GM21786 (cell line): Measurements from ENCODE around the gene UNC13C.

ENCODE experiments used
- ATAC-seq: cut with Tn5 transposase; IDR thresholded peaks from one replicate; pipeline ENCODE4 v1.9.1; 2021; ENCODE audit not compliant: unreplicated experiment

UNC13C gene

DNA sequence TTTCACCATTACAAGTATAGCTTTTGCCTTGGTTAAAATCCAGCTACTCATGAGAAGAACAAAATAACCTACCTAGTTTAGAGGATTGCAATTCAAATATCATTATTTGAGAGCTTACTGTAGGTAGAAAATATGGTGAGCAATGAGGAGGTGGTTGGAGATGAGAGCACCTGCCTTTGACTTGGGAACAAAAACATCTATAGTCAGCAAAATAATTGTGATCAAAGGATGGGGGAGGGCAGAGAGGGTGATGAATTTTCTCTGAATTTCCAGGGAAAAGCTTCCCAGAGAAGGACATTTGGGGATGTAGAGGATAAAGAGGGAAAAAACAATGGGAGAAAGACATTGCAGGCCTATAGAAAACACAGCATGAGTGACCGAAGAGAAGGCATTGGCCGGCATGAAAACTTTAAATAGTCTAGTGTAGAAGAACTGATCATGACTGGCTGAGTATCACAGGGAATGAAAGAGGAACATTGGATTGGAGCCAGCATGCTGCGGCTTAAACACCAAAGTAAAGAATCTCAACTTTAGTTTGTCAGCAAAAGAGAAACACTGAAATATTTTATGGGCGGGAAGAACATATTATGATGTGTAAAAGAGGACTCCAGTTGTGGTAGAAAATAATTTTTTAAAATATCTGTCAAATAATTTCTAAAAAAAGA lies 581.3 kb downstream of the UNC13C start:
- ATAC-seq = no peak

DNA sequence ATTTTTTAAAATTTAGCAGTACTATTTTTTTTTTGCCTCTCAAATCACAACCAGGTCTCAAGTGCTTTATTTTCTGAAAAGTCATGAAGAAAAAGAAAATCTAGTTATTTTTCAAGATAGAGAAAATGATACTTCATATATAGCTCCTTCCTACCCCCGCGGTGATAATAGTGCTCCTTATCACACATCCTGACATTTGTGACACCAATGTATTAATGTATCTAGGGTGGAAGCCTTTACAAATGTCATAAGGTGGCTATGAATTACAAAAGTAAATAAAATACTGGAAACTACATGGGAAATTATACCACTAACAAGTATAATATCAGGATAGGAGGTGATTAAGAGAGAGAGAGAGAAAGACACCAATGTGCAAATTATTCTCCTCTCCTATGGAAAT lies 582.2 kb downstream of the UNC13C start:
- ATAC-seq = no peak

- ATAC-seq = no peak
Observed at GRCh38 chr15:54564166-54564565, 585.9 kb downstream of the UNC13C start.

- no peak for ATAC-seq
Observed at GRCh38 chr15:54566654-54567053, 588.4 kb downstream of the UNC13C start.

DNA sequence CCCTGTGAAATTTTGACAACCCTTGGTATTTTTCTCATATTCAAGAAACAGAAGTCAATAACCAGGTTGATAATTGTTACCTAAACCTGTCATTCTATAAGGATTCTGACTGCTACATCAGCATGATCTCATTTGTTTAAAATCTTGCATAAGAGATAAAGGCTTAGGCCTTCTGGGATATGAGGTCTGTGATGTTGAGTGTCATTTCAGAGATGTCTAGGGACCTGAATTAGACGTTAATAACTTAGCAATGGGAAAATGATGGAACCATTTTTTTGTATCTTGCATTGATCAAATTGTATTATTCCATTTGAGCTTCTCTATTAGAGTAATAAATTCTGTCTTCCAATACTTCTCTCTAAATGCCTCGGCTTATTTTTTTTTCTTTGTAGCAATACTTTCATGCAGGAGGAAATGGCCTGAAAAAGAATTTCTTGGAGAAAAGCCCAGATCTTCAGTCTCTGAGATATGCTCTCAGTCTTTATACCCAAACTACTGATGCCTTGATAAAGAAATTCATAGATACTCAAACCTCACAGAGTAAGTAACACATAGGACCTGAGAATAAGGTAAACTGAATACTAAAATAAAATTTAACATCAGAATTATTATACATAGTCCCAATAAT lies 589.3 kb downstream of the UNC13C start:
- no peak for ATAC-seq

GRCh38 chr15:54568381-54568780 lies 590.1 kb downstream of the UNC13C start:
- ATAC-seq = no peak

DNA sequence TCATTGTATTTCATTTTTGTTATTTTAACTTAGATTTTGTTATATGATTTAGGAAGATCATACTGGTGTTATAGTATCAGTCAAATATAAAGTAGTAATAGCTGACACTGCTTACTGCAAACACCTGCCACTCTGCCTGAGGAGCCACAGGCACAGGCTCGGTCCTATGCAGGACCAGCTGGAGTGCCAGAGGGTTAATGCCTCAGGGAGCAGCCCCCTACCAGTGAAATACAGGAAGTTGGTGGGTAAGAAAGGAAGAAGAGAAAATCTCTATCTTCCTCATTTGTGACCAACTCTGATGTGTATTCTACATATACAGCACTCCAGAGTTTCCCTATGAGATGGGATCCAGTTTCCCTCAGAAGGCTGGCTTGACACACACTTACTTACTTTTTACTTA lies 593.3 kb downstream of the UNC13C start:
- no peak for ATAC-seq

- no peak for ATAC-seq
Observed at GRCh38 chr15:54575586-54575985, 597.3 kb downstream of the UNC13C start.

DNA sequence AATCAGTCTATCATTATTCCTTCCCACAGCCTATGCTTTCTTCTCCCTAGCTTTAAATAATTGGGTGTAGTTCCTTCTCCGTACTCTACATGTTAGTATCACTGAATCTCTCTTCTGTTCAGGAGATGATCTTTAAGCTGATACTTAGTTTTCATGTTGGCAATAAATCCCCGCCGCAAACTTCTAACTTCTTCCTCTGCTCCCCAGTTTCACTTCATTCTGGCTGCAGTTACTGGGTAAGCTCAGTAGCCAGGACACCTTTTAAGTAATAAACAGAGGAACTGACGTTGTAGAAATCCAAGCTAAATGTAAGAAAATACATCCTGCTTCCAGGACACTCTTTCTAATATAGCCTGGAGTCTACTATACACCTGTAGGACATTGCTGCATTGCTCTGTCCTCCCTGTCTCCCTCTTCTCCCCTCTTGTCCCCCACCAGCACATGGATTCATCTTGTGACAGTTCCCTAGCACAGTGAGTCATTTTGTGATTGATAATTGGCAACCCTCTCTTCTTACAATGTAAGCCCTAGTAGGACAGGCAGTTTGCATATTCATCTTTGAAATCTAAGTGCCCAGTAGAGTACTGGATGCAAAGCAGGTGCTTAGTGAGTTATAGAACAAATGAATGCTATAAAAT lies 598.2 kb downstream of the UNC13C start:
- ATAC-seq = no peak

GRCh38 chr15:54577476-54578250 lies 599.4 kb downstream of the UNC13C start:
- ATAC-seq = no peak

GRCh38 chr15:54579855-54580254 lies 601.6 kb downstream of the UNC13C start:
- ATAC-seq = no peak

GRCh38 chr15:54580643-54581042 lies 602.4 kb downstream of the UNC13C start:
- ATAC-seq = no peak

DNA sequence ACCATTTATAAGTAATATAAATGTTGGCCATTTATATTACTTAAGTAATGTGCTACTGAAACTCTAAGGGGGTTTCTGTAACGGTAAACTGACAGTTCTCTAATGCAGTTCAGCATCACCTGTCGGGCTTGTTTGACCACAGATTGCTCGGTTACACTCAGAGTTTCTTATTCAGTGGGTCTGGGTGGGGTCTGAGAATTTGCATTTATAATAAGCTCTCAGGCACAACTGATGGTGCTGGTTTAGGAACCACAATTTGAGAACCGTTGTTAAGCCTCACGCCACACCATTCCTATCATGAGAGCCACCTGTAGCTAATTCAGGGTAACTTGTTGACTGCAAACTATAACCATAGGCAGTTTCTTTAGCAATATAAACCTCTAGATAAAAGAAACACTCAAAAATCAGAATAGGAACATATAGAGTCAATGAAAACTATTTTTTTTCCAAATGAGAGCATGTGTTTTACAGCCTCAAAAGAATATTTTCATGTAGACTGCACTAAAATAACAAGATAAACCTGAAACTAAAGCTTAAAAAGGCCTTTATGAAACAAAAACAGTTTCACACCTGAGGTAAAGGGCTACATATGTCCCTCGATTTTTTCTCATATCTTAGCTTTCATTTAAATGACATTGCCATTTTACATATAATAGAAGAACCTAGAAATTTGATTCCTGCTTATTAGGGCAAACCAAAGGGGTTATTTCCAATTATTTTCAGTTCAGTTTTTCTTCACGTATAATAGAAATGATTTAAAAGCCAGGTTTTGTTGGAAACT lies 604.8 kb downstream of the UNC13C start:
- peak; percentile 81 for ATAC-seq

GRCh38 chr15:54585063-54585462 lies 606.8 kb downstream of the UNC13C start:
- no peak for ATAC-seq

GRCh38 chr15:54594115-54594514 lies 615.9 kb downstream of the UNC13C start:
- no peak for ATAC-seq

GRCh38 chr15:54599386-54599785 lies 621.1 kb downstream of the UNC13C start:
- ATAC-seq = no peak

DNA sequence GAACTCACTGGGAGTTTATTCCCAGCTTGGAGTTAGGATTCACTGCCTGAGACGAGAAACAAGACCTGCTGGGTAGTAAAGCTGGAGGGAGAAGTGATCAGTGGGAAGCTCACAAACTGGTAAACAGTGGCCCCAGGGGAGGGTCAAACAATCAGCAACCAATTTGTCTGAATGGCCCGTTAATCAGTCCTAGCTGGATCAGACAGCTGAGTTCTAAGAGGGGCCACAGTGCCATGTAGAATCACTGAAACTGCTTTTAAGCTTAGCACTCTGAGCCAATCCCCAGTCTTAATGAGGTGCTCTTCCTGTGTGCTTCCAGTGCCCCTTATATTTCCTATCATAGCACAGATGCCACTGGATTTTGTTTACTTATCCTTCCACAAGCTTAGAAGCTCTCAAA lies 626.8 kb downstream of the UNC13C start:
- no peak for ATAC-seq

GRCh38 chr15:54605556-54605955 lies 627.3 kb downstream of the UNC13C start:
- no peak for ATAC-seq

DNA sequence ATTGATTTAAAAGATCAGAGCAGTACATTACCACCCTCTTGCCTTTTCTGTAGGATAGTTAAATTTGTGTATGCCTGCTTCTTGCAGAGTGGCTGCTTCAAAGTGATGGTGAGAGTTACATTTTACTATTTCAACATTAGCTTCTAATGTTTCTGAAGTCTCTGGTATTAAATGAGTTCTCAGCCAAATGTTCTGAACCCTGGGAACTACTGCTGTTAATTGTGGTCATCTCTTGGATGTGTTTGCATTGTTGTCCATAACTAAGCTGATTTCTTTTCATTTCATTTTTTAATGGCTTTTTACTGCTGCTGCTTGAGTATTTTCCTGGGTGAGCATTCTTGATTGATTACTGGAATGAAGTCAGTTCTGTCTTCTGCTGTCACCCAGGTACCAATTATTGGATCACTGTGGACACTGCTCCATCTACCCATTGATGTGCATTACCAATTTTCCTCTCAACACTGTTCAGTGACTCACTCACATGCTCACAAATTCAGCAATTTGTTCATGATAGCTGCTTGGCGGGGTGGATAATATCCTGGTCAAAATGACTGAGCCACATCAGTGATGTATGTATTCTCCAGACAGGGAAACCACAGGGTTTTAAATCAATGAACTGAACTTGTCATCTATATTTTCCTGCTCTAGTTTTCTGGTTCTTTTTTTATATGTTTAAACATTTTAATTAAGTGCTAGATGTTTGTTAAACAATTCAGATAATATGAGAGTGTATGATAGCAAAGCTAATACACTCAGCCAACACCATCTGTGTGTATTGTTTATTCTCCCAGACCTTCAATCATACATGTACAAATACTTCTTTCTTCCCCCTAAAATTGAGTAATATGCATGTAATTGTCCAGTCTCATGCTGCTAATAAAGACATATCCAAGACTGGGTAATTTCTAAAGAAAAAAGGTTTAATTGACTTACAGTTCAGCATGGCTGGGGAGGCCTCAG lies 630.9 kb downstream of the UNC13C start:
- no peak for ATAC-seq

DNA sequence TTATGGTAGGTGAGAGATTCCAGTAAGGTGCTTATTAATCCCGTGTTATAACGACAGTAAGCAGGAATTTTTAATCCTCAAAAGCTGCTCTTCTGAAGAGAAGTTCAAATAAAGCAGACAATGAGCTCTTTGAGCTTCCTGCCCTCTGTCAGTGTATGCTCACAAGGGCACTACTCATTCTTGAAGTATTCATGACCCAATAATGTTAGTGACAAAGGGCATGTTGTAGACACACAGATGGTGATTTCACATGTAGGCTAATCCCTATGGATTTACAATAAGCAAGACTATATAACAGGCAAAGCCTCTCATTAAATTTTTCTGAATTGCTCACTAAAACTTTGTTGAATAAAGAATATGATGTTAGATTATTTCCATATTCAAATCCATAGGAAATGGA lies 639.9 kb downstream of the UNC13C start:
- ATAC-seq = no peak
